ENCODE measurements around the gene UGT1A5.

Gene UGT1A5

DNA sequence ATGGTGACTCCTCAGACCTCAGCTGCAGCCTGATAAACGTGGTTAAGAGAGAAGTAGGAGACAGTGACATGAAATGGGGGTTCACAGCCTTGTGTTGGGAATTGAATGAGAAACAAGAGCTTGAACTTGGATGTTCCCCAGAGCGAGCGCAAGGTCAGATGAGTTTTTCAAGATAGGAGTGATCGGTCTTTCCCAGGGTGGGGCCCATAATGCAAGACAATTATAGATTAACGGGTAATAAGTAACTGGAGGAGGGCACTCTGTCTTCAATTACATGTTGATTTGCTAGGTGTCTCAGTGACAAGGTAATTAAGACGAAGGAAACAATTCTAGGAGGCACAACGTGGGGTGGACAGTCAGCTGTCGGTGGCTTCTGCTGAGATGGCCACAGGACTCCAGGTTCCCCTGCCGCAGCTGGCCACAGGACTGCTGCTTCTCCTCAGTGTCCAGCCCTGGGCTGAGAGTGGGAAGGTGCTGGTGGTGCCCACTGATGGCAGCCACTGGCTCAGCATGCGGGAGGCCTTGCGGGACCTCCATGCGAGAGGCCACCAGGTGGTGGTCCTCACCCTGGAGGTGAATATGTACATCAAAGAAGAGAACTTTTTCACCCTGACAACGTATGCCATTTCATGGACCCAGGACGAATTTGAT is at the start of gene UGT1A5:
TSS of gene UGT1A5 (plus strand) at position 297 of the 651 bp plus-strand sequence. CDS start at position 382, 85 bp downstream.
- DNase-seq: no peak

DNA sequence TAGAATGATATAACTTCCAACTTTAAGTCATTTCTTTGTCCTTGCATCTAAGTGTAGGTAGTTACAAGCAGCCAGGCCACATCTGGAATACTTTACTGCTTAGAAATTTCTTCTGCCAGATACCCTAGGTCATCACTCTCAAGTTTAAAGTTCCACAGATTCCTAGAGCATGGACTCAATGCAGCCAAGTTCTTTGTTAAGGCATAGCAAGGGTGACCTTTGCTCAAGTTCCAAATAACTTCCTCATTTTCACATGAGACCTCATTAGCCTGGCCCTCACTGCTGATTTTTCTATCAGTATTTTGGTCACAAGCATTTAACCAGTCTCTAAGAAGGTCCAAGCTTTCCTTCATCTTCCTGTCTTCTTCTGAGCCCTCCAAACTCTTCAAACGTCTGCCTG is 48.8 kb upstream of the UGT1A5 start:
- no peak for DNase-seq

DNA sequence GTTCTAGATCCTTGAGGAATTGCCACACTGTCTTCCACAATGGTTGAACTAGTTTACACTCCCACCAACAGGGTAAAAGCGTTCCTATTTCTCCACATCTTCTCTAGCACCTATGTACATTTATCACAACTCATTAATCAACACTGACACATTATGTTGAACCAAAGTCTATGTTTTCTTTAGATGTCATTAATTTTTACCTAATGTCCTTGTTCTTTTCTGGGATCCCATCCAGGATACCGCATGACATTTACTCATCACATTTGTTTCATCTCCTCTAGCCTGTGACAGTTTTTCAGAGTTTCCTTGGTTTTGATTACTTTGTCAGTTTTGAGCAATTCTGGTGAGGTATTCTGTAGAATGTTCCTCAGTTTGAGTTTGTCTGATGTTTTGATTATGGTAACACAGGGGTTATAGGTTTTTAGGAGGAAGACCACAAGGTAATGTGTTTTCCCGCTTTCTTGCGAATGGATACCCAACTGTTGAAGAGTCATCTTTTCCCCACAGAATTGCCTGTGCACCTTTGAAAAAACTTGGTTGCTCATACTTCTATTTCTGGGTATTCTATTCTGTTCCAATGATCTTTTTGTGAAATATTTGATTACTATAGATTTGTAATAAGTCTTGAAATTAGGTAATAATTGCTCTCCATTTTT is 44.0 kb upstream of the UGT1A5 start:
- no peak for DNase-seq

DNA sequence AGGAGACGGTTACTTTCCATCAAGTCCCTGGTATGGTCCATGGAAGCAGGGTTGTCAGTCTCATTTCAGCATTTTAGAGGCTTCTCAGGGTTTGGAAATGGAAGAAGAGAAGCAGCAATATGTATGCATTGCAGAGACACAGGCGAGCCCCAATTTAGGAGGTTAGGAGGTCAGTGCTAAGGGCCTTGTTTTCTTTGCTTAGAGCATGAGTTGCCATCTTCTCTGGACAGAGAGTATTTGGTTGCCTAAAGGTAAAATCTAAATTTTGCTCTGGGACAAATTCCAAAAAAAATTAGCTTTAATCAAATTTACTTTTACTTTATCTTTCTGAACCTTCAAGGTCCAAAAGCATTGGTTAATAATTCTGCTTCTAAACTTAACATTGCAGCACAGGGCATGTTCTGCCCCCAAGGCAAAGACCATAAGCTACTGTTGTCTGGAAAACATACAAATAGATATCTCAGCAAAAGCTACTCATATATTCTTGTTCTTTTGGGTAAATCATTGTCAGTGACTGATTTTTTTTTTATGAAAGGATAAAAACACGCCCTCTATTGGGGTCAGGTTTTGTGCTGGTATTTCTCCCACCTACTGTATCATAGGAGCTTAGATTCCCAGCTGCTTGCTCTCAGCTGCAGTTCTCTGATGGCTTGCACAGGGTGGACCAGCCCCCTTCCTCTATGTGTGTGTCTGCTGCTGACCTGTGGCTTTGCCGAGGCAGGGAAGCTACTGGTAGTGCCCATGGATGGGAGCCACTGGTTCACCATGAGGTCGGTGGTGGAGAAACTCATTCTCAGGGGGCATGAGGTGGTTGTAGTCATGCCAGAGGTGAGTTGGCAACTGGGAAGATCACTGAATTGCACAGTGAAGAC is 41.2 kb upstream of the UGT1A5 start, which contains the start of gene UGT1A9:
TSS of gene UGT1A9 (plus strand) at position 609 of the 872 bp plus-strand sequence. CDS start at position 646, 37 bp downstream.
- DNase-seq: no peak

DNA sequence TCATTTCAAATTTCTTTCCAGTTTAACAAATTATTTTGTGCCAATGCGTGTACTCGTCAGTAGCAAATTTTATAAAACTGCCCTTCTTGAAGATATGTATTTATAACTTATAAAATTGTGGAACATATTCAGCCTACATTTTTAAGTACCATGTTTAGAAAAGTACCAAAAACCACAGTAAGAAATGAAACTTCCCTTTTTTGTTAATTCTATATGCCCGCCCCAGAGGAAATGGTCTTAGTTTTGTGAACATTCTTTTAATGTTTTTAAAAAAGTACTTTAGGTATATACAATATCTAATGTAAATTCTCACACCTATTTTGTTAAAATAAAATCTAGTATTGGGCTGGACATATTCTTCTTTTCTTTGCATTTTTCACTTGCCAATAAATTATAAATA is 39.8 kb upstream of the UGT1A5 start:
- DNase-seq: no peak

DNA sequence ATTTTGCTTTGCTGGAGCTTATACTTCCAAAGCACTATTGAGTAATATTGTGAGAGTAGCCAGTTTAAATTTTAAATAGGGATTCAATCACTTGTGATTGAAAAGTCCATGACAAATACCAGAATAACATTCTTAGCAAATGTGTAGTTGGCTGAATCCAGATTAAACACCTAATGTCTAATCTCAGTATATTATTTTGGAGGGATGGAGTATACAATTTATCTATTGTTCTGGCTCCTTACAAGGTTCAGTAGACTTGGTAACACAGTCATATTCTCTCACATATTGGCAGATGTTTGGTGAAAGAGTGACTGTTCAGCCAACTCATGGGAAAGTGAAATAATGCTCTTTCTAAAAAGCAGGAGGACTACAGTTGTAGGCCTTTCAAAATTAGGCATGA is 38.8 kb upstream of the UGT1A5 start:
- no peak for DNase-seq

DNA sequence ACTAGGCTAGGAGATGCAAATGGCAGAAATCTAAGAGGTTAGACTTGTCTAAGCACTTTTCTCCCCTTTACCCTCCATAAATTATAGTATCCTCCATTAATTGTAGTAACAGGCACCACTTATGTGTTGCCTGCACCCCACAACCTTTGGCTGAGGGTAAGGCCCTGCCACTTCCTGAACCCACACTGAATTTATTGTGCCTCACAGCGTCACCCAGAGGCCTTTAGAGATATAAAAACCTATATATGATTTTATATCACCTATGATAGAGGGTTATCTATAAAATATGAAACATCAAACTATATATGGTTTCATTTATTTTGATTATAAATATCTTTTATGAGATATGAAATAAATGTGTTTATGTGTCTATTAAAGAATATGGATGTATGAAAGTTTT is 38.4 kb upstream of the UGT1A5 start:
- no peak for DNase-seq

DNA sequence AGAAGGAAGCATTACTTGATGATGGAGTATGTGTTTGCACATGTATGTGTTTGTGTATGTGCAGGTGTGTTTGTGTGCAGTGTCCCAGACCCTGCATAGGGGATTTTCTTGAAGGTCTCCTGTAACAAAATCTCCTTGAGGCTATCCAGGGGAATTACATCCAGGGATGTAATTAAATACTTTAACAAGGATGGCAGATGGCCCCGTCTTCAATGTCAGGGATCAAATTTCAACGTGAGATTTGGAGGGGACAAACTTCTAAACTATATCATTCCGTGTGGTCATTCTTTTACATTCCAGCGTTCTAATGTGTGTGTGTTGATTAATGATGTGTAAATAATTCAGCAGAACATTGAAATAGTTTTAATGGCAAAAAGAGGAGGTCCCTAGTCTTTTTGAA is 37.7 kb upstream of the UGT1A5 start:
- no peak for DNase-seq

DNA sequence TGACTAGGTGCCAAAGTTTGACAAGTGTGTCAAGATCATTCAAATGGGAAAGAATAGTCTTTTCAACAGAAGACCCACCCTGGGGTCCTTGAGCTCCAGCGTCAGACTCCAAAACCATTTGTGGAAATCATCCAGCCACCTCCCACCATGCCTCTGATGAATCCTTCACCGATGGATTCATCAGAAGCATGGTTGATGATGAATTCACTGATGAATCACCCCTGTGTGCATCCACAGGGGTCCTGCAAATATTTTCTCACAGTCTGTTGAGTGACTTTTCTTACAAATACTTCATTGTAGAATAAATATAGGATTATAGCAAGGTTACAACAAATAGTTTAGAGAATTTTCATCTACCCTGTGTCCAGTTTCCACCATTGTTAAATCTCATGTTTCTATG is 36.7 kb upstream of the UGT1A5 start:
- no peak for DNase-seq

DNA sequence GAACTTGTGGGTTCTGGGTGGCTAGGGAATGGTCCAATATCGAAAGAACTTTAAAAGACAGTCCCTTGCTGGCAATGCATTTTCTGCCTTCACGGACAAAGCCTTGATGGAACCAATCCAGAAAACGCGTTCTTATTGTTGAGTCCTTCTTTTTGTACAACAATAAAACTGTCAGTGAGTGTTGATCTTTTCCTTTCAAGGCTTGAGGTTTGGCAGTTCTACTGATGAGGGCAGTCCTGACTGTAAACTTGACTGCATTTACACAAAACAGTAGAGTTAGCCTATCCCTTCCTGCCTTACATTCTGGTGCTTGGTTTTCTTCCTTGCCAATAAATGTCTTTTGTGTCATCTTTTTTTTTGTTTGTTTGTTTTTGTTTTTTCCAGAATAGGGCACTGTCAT is 33.5 kb upstream of the UGT1A5 start:
- DNase-seq: no peak

DNA sequence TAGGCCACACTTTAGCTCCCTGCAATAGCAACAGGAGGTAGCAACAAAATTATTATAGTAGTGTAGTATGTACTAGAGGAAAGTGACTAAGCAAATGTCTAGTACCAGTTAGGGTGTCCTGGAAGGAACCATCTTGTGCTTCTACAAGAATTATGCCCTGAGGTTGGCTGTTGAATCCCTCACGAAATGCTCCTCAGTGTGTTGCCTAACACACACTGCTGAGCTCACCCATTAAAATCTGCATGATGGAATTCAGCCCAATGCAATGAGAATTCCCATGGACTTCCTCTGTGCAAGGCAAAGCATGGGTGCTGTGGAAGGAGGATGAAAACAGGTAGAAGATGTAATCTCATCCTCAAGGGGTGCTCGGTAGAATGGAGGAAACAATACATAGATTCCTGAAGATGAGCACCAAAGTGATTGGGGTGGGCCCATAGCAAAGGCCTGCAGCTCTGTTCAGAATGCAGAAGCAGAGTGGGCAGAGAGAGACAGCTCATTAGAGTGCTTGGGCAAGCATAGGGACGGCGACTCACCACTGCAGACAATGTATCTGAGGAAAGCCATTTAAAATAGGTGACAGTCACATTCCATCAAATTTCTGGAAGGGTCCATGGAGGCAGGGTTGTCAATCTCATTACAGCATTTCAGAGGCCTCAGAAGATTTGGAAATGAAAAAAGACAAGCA is 32.2 kb upstream of the UGT1A5 start:
- DNase-seq: no peak

DNA sequence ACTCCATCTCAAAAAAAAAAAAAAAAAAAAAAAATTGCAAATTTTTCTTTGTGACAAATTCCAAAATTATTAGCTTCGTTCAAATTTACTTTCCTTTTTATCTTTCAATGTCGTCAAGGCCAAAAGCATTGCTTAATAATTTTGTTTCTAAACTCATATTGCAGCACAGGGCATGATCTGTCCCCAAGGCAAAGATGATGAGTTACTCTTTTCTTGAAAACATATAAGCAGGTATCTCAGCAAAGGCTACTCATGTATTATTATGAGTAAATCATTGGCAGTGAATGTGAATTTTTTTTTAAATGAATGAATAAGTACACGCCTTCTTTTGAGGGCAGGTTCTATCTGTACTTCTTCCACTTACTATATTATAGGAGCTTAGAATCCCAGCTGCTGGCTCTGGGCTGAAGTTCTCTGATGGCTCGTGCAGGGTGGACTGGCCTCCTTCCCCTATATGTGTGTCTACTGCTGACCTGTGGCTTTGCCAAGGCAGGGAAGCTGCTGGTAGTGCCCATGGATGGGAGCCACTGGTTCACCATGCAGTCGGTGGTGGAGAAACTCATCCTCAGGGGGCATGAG is 31.1 kb upstream of the UGT1A5 start, which contains the start of gene UGT1A7:
TSS of gene UGT1A7 (plus strand) at position 381 of the 579 bp plus-strand sequence. CDS start at position 418, 37 bp downstream.
- DNase-seq: no peak

DNA sequence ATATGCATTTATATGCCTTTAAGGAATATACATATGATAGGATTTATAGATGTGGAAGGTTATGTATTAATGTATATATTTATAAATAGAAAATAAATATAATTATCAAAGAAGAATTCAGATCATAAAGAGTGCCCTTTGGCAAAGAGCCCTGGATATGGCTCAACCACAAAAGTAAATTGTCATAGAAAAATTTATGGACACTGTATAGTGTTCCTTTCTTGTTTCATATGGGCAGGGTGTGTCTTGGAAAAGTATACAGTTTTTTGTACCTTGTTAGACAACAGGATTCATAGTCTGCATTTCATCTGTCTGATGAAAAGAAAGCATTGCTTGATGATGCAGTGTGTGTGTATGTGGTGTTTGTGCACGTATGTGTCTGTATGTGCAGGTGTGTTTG is 28.1 kb upstream of the UGT1A5 start:
- no peak for DNase-seq

DNA sequence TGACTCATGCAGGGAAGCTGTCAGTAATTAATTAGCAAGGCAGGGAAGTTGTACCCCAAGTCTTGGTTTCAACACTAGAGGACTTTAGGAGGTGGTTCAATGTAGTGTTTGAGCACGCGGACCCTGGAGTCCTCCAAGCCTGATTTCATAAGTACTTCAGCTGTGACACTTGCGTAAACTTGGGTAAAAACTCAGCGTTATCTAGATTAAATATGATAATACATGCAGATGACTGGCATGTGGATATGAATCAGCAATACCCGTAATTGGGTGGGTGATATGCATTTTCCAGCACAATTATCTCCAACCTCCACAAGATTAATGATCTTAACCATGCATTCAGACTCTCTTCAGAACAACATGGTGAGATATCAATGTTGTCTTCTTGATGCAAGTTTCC is 25.8 kb upstream of the UGT1A5 start:
- no peak for DNase-seq

DNA sequence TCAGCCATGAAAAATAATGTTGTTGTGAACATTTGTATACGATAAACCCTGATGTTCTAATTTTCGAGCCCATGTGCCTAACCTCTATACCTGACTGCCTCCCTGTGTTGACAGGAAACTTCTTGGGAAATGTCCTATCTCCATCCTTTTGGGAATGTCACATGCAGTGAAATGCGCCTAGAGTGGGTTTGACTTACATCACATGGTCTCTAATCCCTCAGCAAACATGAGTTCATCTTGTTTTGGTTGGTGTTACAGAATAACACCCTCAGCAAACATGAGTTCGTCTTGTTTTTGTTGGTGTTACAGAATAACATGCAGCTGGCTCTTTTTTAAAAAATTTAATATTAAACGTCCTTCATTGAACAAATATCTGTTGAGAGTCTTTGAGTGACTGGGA is 24.4 kb upstream of the UGT1A5 start:
- no peak for DNase-seq

DNA sequence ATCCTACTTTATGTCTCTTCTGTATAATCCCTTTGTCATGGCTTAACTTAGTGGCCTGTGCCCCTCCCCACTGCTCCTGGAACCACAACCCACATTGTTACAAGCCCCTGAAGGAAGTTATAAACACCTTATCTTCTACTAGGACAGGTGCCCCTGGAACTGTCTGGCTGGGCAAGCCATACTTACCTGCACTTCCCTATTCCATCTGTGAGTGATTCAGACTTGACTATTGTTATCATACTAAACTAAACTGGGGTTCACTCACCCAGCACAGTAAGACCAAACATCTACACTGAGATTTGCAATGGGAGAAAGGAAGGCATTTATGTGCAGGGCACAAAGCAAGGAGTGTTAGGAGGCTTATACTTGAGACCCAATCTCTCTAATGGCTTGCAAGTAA is 23.7 kb upstream of the UGT1A5 start:
- DNase-seq: no peak

DNA sequence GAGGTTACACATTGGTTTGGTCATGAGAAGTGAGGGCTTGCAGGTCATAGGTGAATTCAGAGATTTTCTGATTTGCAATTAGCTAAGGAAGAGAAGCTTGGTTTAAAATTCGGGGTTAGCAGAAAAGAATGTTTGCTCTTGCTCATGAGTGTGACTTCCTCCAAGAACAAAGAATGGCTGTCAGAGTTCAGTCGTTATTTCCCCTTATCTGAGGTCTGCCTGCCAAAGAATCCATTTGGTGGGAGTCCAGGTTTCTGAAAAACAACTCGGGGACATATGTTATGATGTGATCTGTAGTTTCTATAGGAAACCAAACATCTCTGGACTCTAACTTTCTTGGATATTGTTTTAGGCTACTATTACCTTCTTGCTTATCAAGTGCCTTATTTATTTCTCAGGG is 23.2 kb upstream of the UGT1A5 start:
- no peak for DNase-seq

DNA sequence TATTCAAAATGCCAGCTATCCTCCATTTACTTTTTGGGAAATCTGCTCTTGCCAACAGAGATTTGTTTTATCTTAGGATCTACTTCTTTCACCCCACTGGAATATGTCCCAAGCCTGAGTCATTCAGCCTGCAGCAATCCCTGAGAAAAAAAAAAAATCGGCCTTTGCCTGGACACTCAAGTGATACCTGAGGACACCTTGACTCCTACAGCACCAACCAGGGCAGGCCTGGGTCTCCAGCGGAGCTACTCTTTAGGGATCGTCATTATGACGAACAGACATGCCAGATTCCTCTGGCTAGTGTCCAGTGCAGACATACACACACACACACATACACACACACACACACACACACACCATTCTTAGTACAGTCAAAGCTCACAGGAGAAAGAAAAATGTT is 22.3 kb upstream of the UGT1A5 start:
- no peak for DNase-seq

DNA sequence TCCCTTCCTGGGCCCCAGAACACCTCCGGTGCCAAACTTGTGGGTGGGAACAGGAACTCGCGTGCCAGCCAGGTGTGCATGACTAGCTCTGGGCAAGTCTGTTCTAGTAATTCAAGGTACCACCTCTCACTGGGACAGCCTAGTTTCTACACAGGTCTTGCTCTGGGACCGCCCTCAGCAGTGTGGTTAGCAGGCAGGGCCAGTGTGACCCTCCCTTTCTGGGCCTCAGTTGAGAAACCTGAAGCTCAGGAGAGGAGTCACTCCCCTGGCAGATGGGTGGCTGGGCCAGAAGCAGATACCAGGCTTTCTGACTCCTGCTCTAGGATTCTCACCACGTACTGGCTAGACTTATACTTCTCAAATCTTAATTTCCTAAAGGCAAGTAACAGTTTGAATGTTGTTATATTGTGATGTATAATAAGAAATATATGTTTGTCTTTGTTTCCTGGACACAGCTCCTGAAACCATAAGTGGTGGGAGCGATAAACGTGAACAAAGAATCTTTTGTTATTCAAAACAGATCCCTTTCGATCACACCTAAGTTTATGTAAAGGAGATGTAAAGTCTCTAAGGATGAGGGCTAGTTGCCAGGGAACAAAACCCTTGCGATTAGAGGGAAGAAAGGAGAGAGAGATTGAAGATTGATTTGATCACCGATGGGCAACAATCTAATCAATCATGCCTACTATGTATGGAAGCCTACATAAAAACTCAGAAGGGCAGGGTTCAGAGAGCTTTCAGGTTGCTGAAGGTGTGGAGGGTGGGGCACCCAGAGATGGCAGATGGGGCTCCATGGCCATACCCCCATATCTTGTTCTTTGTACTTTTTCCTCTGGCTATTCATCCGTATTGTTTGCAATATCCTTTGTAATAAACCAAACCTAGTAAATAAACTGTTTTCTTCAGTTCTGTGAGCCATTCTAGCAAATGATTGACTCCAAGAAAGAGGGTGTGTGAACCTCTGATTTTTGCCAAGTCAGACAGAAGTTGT is 21.0 kb upstream of the UGT1A5 start:
- DNase-seq: no peak

DNA sequence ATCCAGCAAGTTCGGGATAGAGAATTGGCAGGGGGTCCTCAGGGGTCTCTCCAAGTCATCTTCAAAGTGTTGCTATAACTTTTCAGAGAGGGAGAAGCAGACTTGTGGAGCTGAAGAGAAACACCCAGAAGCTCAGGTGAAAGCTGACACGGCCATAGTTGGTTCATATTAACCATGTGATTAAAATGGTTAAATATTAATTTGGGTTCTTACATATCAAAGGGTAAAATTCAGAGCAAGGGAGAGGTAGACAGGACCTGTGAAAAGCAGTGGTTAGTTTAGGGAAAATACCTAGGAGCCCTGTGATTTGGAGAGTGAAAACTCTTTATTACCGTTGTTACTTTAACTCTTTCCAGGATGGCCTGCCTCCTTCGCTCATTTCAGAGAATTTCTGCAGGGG is 20.1 kb upstream of the UGT1A5 start, which contains the start of gene UGT1A6:
TSS of gene UGT1A6 (plus strand) at position 243 of the 400 bp plus-strand sequence. CDS start at position 358, 115 bp downstream.
- DNase-seq: no peak
